ENCODE data around the gene IL1R2.
"Not testable (repeated sequence)": the region's sequence is repeated elsewhere in the genome, so short reads cannot be mapped to it uniquely, and the experiment has no call there.

Gene IL1R2

GRCh38 chr2:102061962-102062795 lies 70.4 kb downstream of the IL1R2 start:
- peak; percentile 12 for DNase-seq (ENCODE audit: low spot score)

- DNase-seq (ENCODE audit: low spot score), result no peak
Observed at GRCh38 chr2:102062802-102063201, 71.0 kb downstream of the IL1R2 start.

DNA sequence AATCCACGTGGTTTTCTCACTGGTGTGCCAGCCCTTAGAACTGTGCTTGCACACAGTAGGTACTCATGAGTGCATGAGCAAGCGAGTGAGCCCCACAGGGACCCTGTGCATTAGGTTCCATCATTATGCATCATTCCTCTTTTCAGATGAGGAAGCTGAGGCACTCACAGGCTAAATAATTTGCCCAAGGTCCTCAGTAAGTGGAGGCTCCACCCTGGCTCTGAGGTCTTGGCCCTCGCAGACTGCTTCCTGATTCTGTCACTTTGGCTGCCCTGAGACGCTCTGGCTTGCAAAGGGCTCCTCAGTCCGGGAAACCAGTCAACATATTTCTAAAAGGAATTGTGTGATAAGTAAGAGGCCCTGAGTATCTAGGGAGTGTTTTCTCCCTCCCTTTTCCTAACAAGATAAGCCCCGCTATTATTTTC lies 71.7 kb downstream of the IL1R2 start:
- no peak for DNase-seq (ENCODE audit: low spot score)

DNA sequence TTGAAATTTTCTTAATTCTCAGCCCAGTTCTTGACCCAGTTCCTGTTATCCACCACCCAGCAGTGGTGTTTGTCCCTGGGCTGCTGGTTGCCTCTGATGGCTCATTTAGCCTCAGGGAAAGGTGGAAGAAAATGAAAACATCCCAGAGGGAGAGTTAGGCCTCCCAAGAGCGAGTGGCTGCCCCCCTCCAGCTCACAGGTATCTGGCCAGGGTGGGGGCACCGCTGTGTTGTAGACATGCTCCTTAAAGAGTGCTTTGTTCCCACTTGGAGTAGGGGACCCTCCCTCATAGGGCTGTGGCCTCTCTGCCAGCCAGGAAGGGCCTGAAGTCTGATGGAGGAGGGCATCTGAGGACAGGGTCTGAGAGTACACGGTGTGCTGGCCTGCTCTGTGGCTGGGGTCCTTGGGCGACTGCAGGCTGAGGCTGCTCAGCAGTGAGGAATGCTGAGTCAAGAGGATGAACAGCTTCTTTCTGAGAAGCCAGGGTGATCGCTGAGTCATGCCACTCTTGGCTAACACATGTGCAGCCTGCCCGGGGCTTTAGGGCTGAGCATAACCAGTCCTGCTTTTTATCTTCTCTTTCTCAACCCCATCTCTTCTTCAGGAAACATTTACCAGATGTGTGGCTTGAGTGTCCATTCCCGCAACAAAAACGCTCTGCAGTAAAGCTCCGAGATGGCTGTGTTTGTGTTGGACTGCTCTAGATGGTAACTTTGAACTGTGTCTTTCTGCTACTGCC lies 72.3 kb downstream of the IL1R2 start:
- DNase-seq (ENCODE audit: low spot score), result no peak

GRCh38 chr2:102064679-102065674 lies 73.2 kb downstream of the IL1R2 start:
- no peak for DNase-seq (ENCODE audit: low spot score)

DNA sequence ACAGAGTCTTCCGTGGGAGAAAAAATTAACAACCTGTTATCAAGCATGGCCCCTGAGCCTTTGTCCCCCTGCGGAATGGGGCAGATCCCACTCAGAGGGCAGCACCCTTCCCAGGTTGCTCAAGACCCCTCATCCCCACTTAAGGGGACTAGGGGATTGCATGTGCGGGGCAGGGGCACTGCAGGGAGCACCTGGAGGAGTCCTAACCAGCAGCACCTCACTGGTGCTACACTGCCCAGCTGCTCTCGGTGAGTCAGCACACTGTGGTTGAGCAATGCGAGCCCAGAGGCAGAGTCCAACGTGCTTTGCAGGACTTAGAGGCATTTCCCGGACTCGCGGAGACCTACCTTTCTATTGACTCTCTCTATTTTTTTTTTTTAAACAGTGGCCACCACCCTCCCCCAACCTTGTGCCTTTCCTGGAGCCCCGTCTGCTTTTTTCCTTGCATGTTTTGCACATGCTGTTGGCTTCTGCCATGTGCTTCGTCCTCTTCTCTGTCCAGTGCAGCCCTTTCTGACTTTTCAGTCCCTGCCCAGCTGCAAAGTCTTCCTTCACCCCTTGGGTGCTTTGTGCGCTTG lies 74.0 kb downstream of the IL1R2 start:
- no peak for DNase-seq (ENCODE audit: low spot score)

GRCh38 chr2:102066554-102066953 lies 74.8 kb downstream of the IL1R2 start:
- no peak for DNase-seq (ENCODE audit: low spot score)

- not testable (repeated sequence) for DNase-seq (ENCODE audit: low spot score)
Observed at GRCh38 chr2:102068126-102068525, 76.4 kb downstream of the IL1R2 start.

DNA sequence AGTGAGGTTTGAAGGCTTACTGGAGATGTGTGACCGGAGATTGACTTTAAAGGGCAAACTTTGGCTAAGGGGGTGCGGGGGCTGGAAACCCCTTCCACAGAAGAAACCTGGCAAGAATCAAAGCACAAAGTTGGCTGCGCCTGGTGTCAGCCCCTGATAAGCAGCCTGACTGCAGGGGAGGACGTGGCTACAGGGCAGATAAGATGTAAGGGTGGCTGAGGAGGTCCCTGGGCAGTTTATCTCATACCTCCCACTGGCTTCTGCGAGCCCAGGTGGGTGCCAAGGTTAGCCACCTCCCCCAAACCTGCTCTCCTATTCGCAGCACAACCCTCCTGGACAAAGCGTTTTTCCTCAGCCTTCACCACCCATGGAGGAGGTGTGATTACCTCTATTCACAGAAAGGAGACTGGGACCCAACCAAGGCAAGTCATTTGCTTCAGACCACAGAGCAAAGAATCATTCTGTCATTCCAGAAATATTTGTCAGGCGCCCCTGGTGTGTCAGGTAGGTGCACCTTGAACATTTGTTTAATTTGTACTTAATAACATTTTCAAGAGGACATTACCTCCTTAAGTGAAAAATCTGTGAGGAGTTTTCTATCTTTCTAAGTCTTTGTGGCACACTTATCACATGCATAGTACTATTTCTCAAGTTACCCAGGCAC lies 77.7 kb downstream of the IL1R2 start:
- no peak for DNase-seq (ENCODE audit: low spot score)

DNA sequence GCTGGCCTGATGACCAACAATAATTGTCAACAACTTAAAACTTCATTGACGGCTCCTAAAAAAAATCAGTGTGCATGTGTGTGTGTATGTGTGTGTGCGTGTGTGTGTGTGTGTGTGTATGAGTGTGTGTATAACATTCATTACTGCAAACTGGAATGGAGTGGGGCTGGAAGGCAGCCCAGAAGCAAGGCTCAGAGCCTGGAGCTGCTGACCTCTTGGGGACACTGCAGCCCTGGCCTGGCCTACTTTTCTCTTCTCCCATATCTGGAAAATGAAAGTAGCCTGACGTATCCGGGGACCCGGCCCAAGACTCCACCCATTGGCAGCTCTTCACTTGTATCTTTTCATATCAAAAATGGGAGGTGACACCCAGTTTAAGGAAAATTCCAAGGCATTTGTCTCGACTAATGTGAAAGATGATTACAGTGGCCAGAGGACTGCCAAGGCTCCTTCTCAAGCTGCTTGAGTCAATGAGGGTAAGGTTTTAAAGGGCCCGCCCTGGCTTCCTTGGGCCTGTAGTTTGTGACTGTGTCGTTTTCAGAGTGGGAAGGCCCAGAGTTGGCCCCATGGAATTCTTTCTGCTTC lies 78.4 kb downstream of the IL1R2 start:
- DNase-seq (ENCODE audit: low spot score), result no peak

GRCh38 chr2:102072741-102073140 lies 81.0 kb downstream of the IL1R2 start:
- DNase-seq (ENCODE audit: low spot score), result no peak

GRCh38 chr2:102073168-102073724 lies 81.5 kb downstream of the IL1R2 start:
- no peak for DNase-seq (ENCODE audit: low spot score)

DNA sequence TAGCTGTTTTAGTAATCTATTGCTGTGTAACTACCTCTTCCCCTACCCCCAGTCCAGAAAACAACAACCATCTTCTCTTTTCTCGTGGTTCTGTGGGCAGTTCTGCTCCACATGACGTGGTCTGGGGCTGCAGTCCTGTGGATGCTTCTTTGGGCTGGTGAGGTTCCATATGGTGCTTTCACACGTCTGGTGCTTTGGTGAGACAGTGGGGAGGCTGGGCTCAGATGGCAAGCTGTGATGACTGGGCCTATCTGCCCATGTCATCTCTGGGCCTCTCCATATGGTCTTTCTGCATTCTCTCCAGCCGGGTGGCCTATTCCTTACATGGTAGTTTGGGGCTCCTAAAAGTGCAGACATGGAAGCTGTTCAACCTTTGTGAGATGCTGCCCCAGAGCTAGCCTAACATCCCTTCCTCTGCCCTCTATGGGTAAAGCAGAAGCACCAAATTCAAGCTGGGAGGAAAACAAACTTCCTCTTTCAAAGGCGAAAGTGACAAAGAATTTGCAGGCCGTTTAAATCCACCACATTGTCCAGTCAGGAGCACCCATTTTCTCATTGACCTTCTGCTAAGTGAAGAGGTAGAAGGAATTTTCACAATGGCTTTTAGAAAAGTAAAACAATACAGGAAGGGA lies 82.5 kb downstream of the IL1R2 start:
- no peak for DNase-seq (ENCODE audit: low spot score)

DNA sequence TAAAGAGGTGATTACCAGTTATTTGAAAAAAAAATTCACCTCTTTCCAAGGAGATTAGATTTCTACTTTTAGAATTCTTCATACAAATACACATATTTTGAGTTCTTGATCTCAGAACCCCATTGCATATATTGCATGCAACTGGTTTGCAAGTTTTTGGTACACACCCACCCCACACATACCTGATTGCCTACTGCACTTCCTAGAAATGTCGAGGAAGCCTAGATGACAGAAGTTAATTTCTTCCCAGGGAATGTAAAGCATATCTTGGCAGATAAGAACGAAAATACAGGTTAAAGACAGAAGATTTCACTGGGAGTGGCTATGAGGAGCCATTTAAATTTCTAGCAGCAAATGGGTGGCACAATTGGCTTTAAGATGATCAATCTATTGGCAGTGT lies 83.7 kb downstream of the IL1R2 start:
- no peak for DNase-seq (ENCODE audit: low spot score)

GRCh38 chr2:102076512-102076911 lies 84.8 kb downstream of the IL1R2 start:
- no peak for DNase-seq (ENCODE audit: low spot score)

All from cerebellar cortex (tissue), 1 donor.